HG03280 (cell line): ENCODE results near the gene PDGFRB.

Experiments
- ATAC-seq: cut with Tn5 transposase; IDR thresholded peaks from one replicate; pipeline ENCODE4 v1.9.1; 2021; ENCODE audit warnings: mild to moderate bottlenecking, moderate library complexity; ENCODE audit not compliant: unreplicated experiment

Gene PDGFRB

GRCh38 chr5:150069672-150070627 lies 85.7 kb downstream of the PDGFRB start:
- no peak for ATAC-seq

- no peak for ATAC-seq
Measured at GRCh38 chr5:150068961-150069645, 86.5 kb downstream of the PDGFRB start.

GRCh38 chr5:150068472-150068871 lies 87.2 kb downstream of the PDGFRB start:
- no peak for ATAC-seq

GRCh38 chr5:150068071-150068470 lies 87.6 kb downstream of the PDGFRB start:
- ATAC-seq, result no peak

GRCh38 chr5:150067405-150067960 lies 88.2 kb downstream of the PDGFRB start:
- no peak for ATAC-seq

- ATAC-seq, result no peak
Measured at GRCh38 chr5:150066901-150067396, 88.7 kb downstream of the PDGFRB start.

GRCh38 chr5:150066436-150066835 lies 89.2 kb downstream of the PDGFRB start:
- no peak for ATAC-seq

GRCh38 chr5:150065886-150066285 lies 89.8 kb downstream of the PDGFRB start:
- ATAC-seq, result no peak

GRCh38 chr5:150065346-150065745 lies 90.3 kb downstream of the PDGFRB start:
- no peak for ATAC-seq

- ATAC-seq, result no peak
Measured at GRCh38 chr5:150064681-150065220, 90.9 kb downstream of the PDGFRB start.
